GM19463 (cell line): ENCODE results near the gene SLC35E3.

ENCODE experiments used
- ATAC-seq: cut with Tn5 transposase; IDR thresholded peaks from one replicate; pipeline ENCODE4 v1.9.1; 2021; ENCODE audit warnings: mild to moderate bottlenecking, moderate library complexity; ENCODE audit not compliant: unreplicated experiment

The SLC35E3 gene

GRCh38 chr12:68745904-68746571, at the start of gene SLC35E3:
SLC35E3 (plus strand) TSS chr12:68746176; CDS start chr12:68746378, 202 bp downstream.
- peak; percentile 97 for ATAC-seq

- no peak for ATAC-seq
Observed at GRCh38 chr12:68699486-68699885, 46.5 kb upstream of the SLC35E3 start.

GRCh38 chr12:68727776-68728175, 18.2 kb upstream of the SLC35E3 start:
- ATAC-seq = no peak

GRCh38 chr12:68733661-68734071, 12.3 kb upstream of the SLC35E3 start:
- no peak for ATAC-seq

- ATAC-seq = no peak
Observed at GRCh38 chr12:68739891-68740290, 6.1 kb upstream of the SLC35E3 start.

- no peak for ATAC-seq
Observed at GRCh38 chr12:68743356-68743755, 2.6 kb upstream of the SLC35E3 start.

- ATAC-seq = no peak
Observed at GRCh38 chr12:68745376-68745903, 536 bp upstream of the SLC35E3 start.

- ATAC-seq = peak; percentile 30
Observed at GRCh38 chr12:68746572-68747180, 700 bp downstream of the SLC35E3 start.

GRCh38 chr12:68749443-68749842, 3.5 kb downstream of the SLC35E3 start:
- ATAC-seq = no peak

- ATAC-seq = no peak
Observed at GRCh38 chr12:68749861-68750260, 3.9 kb downstream of the SLC35E3 start.

GRCh38 chr12:68750506-68750905, 4.5 kb downstream of the SLC35E3 start:
- ATAC-seq = no peak

GRCh38 chr12:68755536-68756243, 9.7 kb downstream of the SLC35E3 start:
- ATAC-seq = no peak

GRCh38 chr12:68759852-68760251, 13.9 kb downstream of the SLC35E3 start:
- no peak for ATAC-seq

- no peak for ATAC-seq
Observed at GRCh38 chr12:68760806-68761441, 14.9 kb downstream of the SLC35E3 start.

- ATAC-seq = no peak
Observed at GRCh38 chr12:68761442-68761812, 15.5 kb downstream of the SLC35E3 start.

- no peak for ATAC-seq
Observed at GRCh38 chr12:68761901-68762630, 16.1 kb downstream of the SLC35E3 start.

- no peak for ATAC-seq
Observed at GRCh38 chr12:68762691-68763090, 16.7 kb downstream of the SLC35E3 start.

GRCh38 chr12:68765696-68766095, 19.7 kb downstream of the SLC35E3 start:
- ATAC-seq = no peak

GRCh38 chr12:68766646-68767045, 20.7 kb downstream of the SLC35E3 start:
- no peak for ATAC-seq

- no peak for ATAC-seq
Observed at GRCh38 chr12:68767191-68767590, 21.2 kb downstream of the SLC35E3 start.
